HG03521 (cell line): ENCODE data around the gene SLC22A23.

Experiments used
- ATAC-seq: cut with Tn5 transposase; IDR thresholded peaks from one replicate; pipeline ENCODE4 v1.9.1; 2021; ENCODE audit warnings: mild to moderate bottlenecking, moderate library complexity; ENCODE audit not compliant: unreplicated experiment

The SLC22A23 gene

DNA sequence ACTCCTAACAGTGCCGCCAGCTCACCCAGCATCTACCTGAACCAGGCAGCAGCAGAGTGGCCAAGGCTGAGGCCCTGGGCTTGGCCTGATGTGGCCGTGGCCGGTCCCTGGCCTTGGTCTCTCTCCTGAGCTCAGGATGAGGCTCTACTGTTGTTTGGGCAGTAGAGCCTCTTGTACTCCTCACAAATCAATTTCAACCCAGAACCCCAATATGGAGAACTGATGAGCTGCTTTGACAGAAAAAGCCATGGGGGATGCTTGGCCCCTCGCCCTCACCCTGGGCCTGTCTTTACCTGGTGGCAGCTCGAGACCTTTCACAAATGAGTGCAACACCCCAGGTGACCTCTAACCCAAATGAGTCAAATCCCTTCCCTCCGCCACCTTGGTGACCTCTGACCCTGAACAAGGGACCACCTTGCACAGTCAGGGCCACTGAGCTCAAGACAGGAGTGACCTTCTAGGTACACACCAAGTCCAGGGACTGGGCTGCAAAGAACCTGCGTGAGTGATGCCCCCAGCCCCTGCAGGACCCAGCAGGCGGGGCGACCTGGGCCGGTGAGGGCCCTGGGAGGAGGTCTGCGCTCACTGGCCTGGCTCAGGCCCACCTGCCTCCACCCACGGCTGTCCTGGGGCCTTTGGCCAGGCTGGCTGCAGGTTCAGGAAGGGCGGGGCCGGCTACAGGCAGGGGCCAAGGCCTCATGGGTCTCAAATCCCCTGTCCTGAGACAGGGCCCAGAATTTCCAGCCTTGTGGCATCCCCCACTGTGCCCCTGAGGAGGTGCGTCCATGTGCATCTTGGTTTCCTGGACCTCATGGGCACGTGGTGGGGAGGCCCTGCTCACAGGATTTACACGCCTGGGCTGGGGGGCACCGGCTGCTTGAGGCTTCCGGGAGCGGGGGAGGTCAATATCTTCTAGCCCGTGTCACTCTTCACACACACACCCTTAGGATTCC lies 167.9 kb downstream of the SLC22A23 start:
- ATAC-seq: no peak

- ATAC-seq: no peak
Measured at GRCh38 chr6:3287976-3288707, 168.7 kb downstream of the SLC22A23 start.

DNA sequence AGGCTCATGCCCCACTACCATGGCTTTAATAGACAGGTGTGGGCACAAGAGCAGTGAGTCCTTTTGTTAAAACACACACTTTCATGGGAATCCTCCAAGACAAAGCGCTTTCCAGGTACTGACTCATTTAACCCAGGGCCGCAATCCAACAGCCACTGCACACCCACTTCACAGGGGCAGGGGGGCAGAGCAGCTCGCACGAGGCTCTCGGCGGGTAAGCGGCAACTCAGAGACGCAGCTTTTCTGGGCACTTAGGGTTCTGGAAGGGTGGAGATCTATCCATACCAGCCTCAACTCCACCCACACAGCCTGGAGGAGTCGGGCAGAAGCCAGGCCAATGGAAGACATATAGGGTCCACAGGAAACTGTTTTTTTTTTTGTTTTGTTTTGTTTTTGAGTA lies 169.5 kb downstream of the SLC22A23 start:
- no peak for ATAC-seq

- ATAC-seq: no peak
Measured at GRCh38 chr6:3286641-3287171, 170.1 kb downstream of the SLC22A23 start.

GRCh38 chr6:3285732-3286131 lies 171.1 kb downstream of the SLC22A23 start:
- ATAC-seq: no peak

DNA sequence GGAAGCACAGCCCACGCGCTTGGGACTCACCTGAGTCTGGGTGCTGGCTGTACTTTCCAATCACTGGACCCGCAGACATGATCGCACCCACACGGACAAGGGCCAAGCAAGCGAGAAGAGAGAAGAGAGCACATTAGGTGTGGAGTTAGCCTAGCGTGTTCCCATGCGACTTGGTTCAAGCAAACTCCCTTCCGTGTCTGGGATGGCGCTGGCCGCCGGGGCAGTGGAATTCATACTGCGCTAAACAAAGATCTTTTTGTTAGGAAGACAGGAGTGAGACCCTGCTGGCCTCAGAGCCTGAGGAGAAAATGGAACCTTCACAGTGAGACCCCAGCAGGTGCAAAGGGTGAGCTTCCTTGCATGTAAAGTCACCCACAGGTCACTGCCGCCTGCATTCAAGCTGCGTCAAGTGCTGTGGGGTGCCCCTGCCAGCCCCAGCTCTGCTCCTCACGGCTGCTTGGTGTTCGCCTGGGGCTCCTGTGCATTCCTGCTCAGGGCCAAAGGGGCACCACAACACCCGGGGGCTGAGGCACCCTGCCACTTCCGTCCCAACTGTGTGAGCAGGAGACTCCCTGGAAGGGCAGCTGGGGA lies 171.7 kb downstream of the SLC22A23 start:
- ATAC-seq: no peak

DNA sequence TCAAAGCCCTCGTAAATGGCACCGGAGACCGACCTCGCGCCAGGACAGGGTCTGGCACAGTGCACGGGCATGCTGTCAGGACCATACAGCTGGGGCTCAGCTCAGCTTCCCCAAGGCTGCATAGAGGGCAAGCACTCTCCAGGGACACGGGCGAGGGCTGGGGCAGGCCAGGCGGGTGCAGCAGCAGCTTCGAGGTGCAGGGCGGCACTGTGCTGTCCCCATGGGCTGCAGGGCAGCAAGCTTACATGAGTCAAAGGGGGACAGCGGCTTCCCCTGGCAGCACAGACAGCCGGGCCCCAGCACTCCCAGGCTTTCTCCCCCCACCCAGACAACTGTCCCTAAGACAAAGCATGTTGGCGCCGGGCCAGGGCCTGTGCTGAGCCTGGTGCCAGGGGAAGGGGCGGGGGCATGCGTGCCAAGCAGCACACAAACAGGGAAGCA lies 172.4 kb downstream of the SLC22A23 start:
- ATAC-seq: no peak

- no peak for ATAC-seq
Measured at GRCh38 chr6:3283641-3284435, 173.0 kb downstream of the SLC22A23 start.

- ATAC-seq: no peak
Measured at GRCh38 chr6:3283241-3283640, 173.6 kb downstream of the SLC22A23 start.

DNA sequence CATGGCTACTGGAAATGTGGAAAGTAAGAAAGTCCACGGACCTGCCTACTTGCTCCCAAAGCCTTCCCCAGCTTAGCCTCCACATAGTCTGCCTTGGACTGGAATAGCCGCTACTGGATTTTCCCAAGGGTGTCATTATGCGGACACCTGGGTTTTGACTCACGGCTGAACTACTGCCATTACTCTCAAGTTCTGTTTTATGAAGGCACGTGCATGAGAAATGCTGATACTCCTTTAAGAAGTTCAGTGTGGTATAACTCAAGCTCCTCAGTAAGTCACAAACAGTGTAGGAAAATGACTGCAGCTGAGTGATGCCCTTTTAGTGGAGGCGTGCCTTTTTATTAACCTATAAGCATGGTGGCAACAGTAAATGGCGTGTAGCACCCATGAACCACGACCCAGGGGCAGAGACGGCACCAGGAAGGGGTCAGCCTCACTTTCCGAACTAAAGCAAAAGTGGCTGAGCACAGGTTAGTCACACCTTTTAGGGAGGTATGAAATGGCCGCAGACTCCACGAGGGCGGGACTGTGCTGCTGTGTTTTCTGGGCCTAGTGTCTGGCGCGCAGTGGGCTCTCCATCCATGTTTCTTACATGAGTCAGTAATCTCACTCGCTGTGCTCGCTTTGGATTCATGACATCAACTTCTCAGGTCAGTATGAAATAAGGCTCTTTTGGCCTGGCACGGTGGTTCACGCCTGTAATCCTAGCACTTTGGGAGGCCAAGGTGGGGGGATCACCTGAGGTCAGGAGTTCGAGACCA lies 174.2 kb downstream of the SLC22A23 start:
- no peak for ATAC-seq

DNA sequence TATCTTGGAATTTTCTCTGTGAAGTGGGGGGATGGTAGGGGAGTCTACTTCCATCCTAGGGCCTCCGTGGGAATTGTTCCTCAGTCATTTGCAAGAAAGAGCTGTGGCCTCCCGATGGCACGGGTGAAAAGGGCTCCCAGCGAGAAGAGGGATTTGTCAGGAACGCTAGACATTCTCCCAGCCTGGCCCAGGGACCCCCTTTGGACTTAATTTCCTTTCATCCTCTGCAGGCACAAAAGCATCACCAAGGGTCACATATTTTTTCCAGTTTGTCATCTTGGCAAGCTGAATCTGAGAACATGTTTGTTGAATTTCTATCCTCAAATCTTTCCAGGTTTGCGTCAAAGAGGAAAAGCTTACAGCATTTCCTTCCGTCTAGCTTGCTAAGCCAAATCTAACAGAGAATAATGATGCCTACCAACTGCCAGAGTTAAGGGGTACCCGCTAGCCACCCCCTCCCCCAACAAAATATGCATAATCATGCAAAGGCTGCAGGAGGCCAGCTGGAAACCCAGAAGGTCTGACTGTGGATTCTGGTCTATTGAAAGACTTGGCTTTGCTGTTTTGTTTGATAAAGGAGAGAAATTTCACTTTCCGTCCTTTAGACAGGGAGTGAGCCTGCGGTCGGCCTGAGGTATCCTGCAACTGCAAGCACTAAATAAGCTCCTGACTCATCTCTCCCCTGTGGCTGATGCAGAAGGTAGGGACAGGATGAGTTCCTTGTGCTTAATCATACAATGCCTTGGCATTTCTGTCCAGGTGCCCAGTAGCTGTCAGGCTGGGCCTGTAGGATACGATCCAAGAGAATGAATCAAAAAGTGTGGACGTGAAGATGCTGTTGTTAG lies 175.0 kb downstream of the SLC22A23 start:
- no peak for ATAC-seq

- ATAC-seq: no peak
Measured at GRCh38 chr6:3280866-3281465, 175.9 kb downstream of the SLC22A23 start.

DNA sequence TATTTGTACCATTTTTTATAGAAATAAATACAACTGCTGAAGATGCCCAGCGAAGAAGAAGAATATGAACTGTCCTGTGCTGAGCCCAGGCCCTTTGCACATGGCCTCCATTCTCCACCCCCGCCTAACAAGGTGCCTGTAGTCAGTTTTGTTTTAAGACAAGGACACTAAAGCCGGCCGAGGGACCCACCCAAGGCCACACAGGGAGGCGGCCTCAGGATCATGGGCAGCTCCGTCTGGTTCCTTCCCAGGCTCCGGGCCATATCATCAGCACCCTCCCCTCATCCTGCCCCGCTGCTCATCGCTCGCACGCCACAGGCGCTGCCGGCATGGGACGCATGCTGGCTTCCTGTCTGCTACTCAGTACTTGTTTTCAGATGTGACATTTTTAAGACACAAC lies 176.8 kb downstream of the SLC22A23 start:
- ATAC-seq: no peak

DNA sequence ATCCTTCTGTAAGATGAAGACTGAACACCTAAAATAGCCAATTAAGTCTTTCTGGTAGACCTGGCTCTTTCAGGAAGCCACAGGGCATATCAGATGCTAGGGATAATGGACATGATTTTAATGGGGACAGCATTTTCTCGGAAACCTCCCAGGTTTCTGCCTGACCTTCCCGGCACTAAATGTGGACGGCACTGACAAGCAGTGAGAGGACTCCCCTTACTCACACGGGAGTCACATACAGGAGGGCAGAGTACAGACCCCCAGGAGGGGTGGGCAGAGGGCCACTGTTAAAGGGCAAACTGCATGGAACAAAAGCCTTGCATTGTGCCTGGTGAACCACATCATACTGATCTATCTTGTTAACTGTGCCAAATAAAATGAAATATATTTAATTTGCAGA lies 178.2 kb downstream of the SLC22A23 start:
- no peak for ATAC-seq

GRCh38 chr6:3277851-3278416 lies 178.9 kb downstream of the SLC22A23 start:
- ATAC-seq: no peak

DNA sequence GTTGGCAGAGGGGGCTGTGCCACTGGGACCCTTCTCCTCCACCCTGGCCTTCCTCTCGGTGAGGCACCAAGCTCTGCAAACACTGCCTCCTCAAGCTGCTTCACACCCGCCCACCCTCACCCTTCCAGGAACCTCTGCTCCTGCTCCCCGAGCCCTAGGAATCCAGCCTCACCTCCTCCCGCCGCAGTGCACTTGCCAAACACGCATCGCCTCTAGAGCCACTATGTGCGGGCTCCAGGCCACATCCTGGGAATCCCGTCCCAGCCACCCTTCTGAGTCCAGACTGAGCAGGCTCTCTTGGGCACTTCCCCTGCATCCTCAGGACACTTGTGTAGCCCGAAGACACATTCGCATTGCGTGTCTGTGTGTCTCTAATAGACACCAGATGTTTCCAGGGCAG lies 179.6 kb downstream of the SLC22A23 start:
- ATAC-seq: no peak

- no peak for ATAC-seq
Measured at GRCh38 chr6:3276174-3277167, 180.4 kb downstream of the SLC22A23 start.
